Effector memory CD8-positive, alpha-beta T cell (primary cell): ENCODE results near the gene CERS3.
A peak's percentile ranks its signal among the peaks of the same experiment; 100 is the strongest.

Experiments used
- ATAC-seq: fragments of 150-1000 bp; cut with Tn5 transposase; replicated peaks from 2 replicates; pipeline ENCODE4 v1.10.0; 2021; ENCODE audit warnings: mild to moderate bottlenecking, moderate library complexity
- DNase-seq, 3 experiments: peaks; one replicate each; pipeline ENCODE4 v3.0.0; 2021
- H3K27ac Mint-ChIP-seq, 2 donors: one replicate each; pipeline ENCODE4 v1.8.0; 2022; ENCODE audit warnings: mild to moderate bottlenecking in 2 of 2, mixed read lengths in 2 of 2, moderate library complexity in 2 of 2
- H3K27me3 Mint-ChIP-seq, 2 donors: one replicate each; pipeline ENCODE4 v1.8.0; 2022; ENCODE audit warnings: mixed read lengths in 2 of 2
- H3K36me3 Mint-ChIP-seq: one replicate; pipeline ENCODE4 v1.8.0; 2022; ENCODE audit warnings: mild to moderate bottlenecking, moderate library complexity, mixed read lengths; ENCODE audit not compliant: insufficient read depth
- H3K4me1 Mint-ChIP-seq, 2 donors: one replicate each; pipeline ENCODE4 v1.8.0; 2022; ENCODE audit warnings: low read depth in 2 of 2, mixed read lengths in 2 of 2
- H3K4me3 Mint-ChIP-seq, 2 donors: one replicate each; pipeline ENCODE4 v1.8.0; 2022; ENCODE audit warnings: mild to moderate bottlenecking in 2 of 2, mixed read lengths in 2 of 2, moderate library complexity in 2 of 2
- H3K9me3 Mint-ChIP-seq, 2 donors: one replicate each; pipeline ENCODE4 v1.8.0; 2022; ENCODE audit warnings: mixed read lengths in 2 of 2
- total RNA-seq, 9 experiments: gene quantifications; one replicate each; lab custom pipeline; 2026; lab: John Stamatoyannopoulos, UW

The CERS3 gene
- 0 to 2.5 (median 0.38) reads per million in 9 experiments for total RNA-seq

GRCh38 chr15:100528833-100529428, at the start of gene CERS3:
TSS of gene CERS3 (minus strand) at chr15:100528950. CDS start at chr15:100501849, 27,101 bp downstream.
- H3K9me3 Mint-ChIP-seq: no peaks in the 10 kb centered on the region
- no peaks in the 10 kb centered on the region for H3K4me1 Mint-ChIP-seq
- H3K27ac Mint-ChIP-seq: no peak within 1 kb of the TSS
- no peak for ATAC-seq
- no peak within 1 kb of the TSS for H3K4me3 Mint-ChIP-seq
- DNase-seq: no peak
- peaks cover 27 to 42% of the 10 kb centered on the region in 2 donors for H3K27me3 Mint-ChIP-seq
- no peaks in the 10 kb centered on the region for H3K36me3 Mint-ChIP-seq

GRCh38 chr15:100573526-100573925, 44.8 kb upstream of the CERS3 start:
- H3K4me3 Mint-ChIP-seq: no peak overlapping the region
- H3K27ac Mint-ChIP-seq: no peak overlapping the region
- H3K4me1 Mint-ChIP-seq: peaks cover 9 to 11% of the 10 kb centered on the region in 2 donors
- no peaks in the 10 kb centered on the region for H3K27me3 Mint-ChIP-seq
- DNase-seq (no peak), ATAC-seq (no peak)
- H3K36me3 Mint-ChIP-seq: peaks cover 50% of the 10 kb centered on the region
- no peaks in the 10 kb centered on the region for H3K9me3 Mint-ChIP-seq

GRCh38 chr15:100572362-100572983, 43.7 kb upstream of the CERS3 start:
- peak; percentile 46 for ATAC-seq
- Mint-ChIP-seq H3K4me1 (peaks cover 9 to 11% of the 10 kb centered on the region in 2 donors), H3K9me3 (no peaks in the 10 kb centered on the region), H3K27me3 (no peaks in the 10 kb centered on the region), H3K4me3 (no peak overlapping the region), H3K36me3 (peaks cover 50% of the 10 kb centered on the region), H3K27ac (no peak overlapping the region)
- DNase-seq: no peak

- DNase-seq (no peak), ATAC-seq (no peak)
- Mint-ChIP-seq H3K27me3 (no peaks in the 10 kb centered on the region), H3K27ac (no peak overlapping the region), H3K4me1 (peaks cover 7% of the 10 kb centered on the region in 2 donors), H3K4me3 (no peak overlapping the region), H3K36me3 (peaks cover 50% of the 10 kb centered on the region), H3K9me3 (no peaks in the 10 kb centered on the region)
Measured at GRCh38 chr15:100571592-100572167, 42.9 kb upstream of the CERS3 start.

GRCh38 chr15:100570735-100571313, 42.1 kb upstream of the CERS3 start:
- H3K4me1 Mint-ChIP-seq: peaks cover 0 to 2% of the 10 kb centered on the region in 2 donors
- DNase-seq (no peak), ATAC-seq (no peak)
- H3K27ac Mint-ChIP-seq: peak overlapping the region; percentile 31 to 78
- H3K27me3 Mint-ChIP-seq: no peaks in the 10 kb centered on the region
- no peak overlapping the region for H3K4me3 Mint-ChIP-seq
- peaks cover 50% of the 10 kb centered on the region for H3K36me3 Mint-ChIP-seq
- no peaks in the 10 kb centered on the region for H3K9me3 Mint-ChIP-seq

GRCh38 chr15:100570275-100570674, 41.5 kb upstream of the CERS3 start:
- H3K9me3 Mint-ChIP-seq: no peaks in the 10 kb centered on the region
- ATAC-seq: no peak
- no peaks in the 10 kb centered on the region for H3K4me1 Mint-ChIP-seq
- H3K36me3 Mint-ChIP-seq: peaks cover 50% of the 10 kb centered on the region
- no peak overlapping the region for H3K4me3 Mint-ChIP-seq
- H3K27me3 Mint-ChIP-seq: no peaks in the 10 kb centered on the region
- no peak for DNase-seq
- peak overlapping the region; percentile 31 to 78 for H3K27ac Mint-ChIP-seq

GRCh38 chr15:100569391-100569790, 40.6 kb upstream of the CERS3 start:
- no peaks in the 10 kb centered on the region for H3K9me3 Mint-ChIP-seq
- no peak for ATAC-seq
- H3K4me3 Mint-ChIP-seq: no peak overlapping the region
- H3K27ac Mint-ChIP-seq: peak overlapping the region; percentile 41 to 59
- H3K36me3 Mint-ChIP-seq: peaks cover 44% of the 10 kb centered on the region
- H3K27me3 Mint-ChIP-seq: no peaks in the 10 kb centered on the region
- DNase-seq: no peak
- no peaks in the 10 kb centered on the region for H3K4me1 Mint-ChIP-seq

- Mint-ChIP-seq H3K27ac (no peak overlapping the region), H3K4me3 (no peak overlapping the region), H3K9me3 (no peaks in the 10 kb centered on the region), H3K27me3 (no peaks in the 10 kb centered on the region), H3K4me1 (no peaks in the 10 kb centered on the region), H3K36me3 (peaks cover 20% of the 10 kb centered on the region)
- DNase-seq (no peak), ATAC-seq (no peak)
Measured at GRCh38 chr15:100566850-100567628, 38.3 kb upstream of the CERS3 start.

- Mint-ChIP-seq H3K4me1 (no peaks in the 10 kb centered on the region), H3K4me3 (no peak overlapping the region), H3K27me3 (no peaks in the 10 kb centered on the region), H3K36me3 (peaks cover 16% of the 10 kb centered on the region), H3K9me3 (no peaks in the 10 kb centered on the region), H3K27ac (peak overlapping the region in 1 of 2 donors; percentile 12)
- no peak for ATAC-seq
- no peak for DNase-seq
Measured at GRCh38 chr15:100565591-100565990, 36.8 kb upstream of the CERS3 start.

GRCh38 chr15:100560323-100560722, 31.6 kb upstream of the CERS3 start:
- no peak for DNase-seq
- H3K9me3 Mint-ChIP-seq: no peaks in the 10 kb centered on the region
- no peaks in the 10 kb centered on the region for H3K36me3 Mint-ChIP-seq
- H3K4me3 Mint-ChIP-seq: no peak overlapping the region
- H3K4me1 Mint-ChIP-seq: no peaks in the 10 kb centered on the region
- no peaks in the 10 kb centered on the region for H3K27me3 Mint-ChIP-seq
- no peak overlapping the region for H3K27ac Mint-ChIP-seq
- no peak for ATAC-seq

GRCh38 chr15:100559330-100559729, 30.6 kb upstream of the CERS3 start:
- DNase-seq (no peak), ATAC-seq (no peak)
- H3K4me1 Mint-ChIP-seq: no peaks in the 10 kb centered on the region

GRCh38 chr15:100558771-100559254, 30.1 kb upstream of the CERS3 start:
- no peaks in the 10 kb centered on the region for H3K9me3 Mint-ChIP-seq
- no peak for ATAC-seq
- no peak overlapping the region for H3K27ac Mint-ChIP-seq
- no peaks in the 10 kb centered on the region for H3K4me1 Mint-ChIP-seq
- H3K27me3 Mint-ChIP-seq: no peaks in the 10 kb centered on the region
- no peak for DNase-seq
- H3K4me3 Mint-ChIP-seq: no peak overlapping the region
- H3K36me3 Mint-ChIP-seq: no peaks in the 10 kb centered on the region

More at GRCh38 chr15:100559330-100559729, 30.6 kb upstream of the CERS3 start:
- H3K4me3 Mint-ChIP-seq: no peak overlapping the region
- H3K27me3 Mint-ChIP-seq: no peaks in the 10 kb centered on the region
- H3K36me3 Mint-ChIP-seq: no peaks in the 10 kb centered on the region
- no peaks in the 10 kb centered on the region for H3K9me3 Mint-ChIP-seq
- H3K27ac Mint-ChIP-seq: peak overlapping the region in 1 of 2 donors; percentile 19

- H3K27me3 Mint-ChIP-seq: no peaks in the 10 kb centered on the region
- no peaks in the 10 kb centered on the region for H3K36me3 Mint-ChIP-seq
- H3K9me3 Mint-ChIP-seq: no peaks in the 10 kb centered on the region
- DNase-seq: no peak
- H3K4me3 Mint-ChIP-seq: no peak overlapping the region
- no peaks in the 10 kb centered on the region for H3K4me1 Mint-ChIP-seq
- H3K27ac Mint-ChIP-seq: no peak overlapping the region
- ATAC-seq: no peak
Measured at GRCh38 chr15:100553468-100553867, 24.7 kb upstream of the CERS3 start.
